Gastroesophageal sphincter (tissue), 3 donors: ENCODE results near the gene ZNF304.

Experiments used
- EP300 ChIP-seq: sonication (generic); formaldehyde crosslinking; IDR thresholded peaks from one replicate; pipeline ENCODE4 v1.6.1; 2017; ENCODE audit warnings: antibody characterized with exemption, mild to moderate bottlenecking
- POLR2A ChIP-seq, 2 donors: fragments of 450-650 bp; IDR thresholded peaks; one replicate each; pipeline ENCODE4 v1.6.1; 2017; ENCODE audit warnings: antibody characterized with exemption in 2 of 2, mild to moderate bottlenecking in 2 of 2, moderate library complexity in 1 of 2
- POLR2AphosphoS5 ChIP-seq: sonication (generic); formaldehyde crosslinking; IDR thresholded peaks from one replicate; pipeline ENCODE4 v1.6.1; 2017; ENCODE audit warnings: antibody characterized with exemption
- TF ChIP-seq, protein P1 (sequence below), 4 experiments: fragments of 200-600 bp in 2 of 4; fragments of 450-650 bp in 2 of 4; sonication (generic) in 1 of 4; IDR thresholded peaks; one replicate each; pipeline ENCODE4 v1.5.1; 2017 to 2019; ENCODE audit warnings: antibody characterized with exemption in 4 of 4, mild to moderate bottlenecking in 2 of 4, moderate library complexity in 2 of 4

DNA sequence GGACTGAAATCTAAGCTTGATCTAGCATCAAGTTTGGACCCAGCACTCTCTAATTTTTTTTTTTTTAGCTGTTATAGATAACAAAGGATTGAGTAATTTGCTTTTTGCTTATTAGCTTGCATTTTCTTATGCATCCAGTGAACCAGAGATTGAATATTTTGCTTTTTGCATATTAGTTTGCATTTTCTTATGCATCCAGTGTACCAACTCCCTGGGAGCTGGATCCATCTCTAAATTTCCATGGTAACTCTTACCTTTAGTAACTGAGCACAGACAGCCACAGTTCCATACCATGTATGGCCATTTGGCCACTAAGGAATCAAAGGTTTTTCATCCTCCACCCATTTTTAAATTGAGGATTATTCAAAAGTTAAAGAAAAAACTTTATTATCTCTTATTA, 29.9 kb downstream of the ZNF304 start:
- TF ChIP-seq, protein P1, sequence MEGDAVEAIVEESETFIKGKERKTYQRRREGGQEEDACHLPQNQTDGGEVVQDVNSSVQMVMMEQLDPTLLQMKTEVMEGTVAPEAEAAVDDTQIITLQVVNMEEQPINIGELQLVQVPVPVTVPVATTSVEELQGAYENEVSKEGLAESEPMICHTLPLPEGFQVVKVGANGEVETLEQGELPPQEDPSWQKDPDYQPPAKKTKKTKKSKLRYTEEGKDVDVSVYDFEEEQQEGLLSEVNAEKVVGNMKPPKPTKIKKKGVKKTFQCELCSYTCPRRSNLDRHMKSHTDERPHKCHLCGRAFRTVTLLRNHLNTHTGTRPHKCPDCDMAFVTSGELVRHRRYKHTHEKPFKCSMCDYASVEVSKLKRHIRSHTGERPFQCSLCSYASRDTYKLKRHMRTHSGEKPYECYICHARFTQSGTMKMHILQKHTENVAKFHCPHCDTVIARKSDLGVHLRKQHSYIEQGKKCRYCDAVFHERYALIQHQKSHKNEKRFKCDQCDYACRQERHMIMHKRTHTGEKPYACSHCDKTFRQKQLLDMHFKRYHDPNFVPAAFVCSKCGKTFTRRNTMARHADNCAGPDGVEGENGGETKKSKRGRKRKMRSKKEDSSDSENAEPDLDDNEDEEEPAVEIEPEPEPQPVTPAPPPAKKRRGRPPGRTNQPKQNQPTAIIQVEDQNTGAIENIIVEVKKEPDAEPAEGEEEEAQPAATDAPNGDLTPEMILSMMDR (IDR thresholded peaks at IDR 0.05) = no peak
- no peak for TF ChIP-seq POLR2A (IDR thresholded peaks at IDR 0.05)
- TF ChIP-seq EP300 = no peak
- no peak for TF ChIP-seq POLR2AphosphoS5
